HepG2 (cell line): ENCODE measurements around the gene MRM2.

Source experiments
- BORCS8-MEF2B ChIP-seq: sonication (generic); formaldehyde crosslinking; IDR thresholded peaks from 2 replicates; pipeline ENCODE4 v1.8.0; 2022; ENCODE audit warnings: mild to moderate bottlenecking, missing genetic modification reagents
- CEBPB ChIP-seq: IDR thresholded peaks from 2 replicates; pipeline ENCODE4 v1.6.1; 2011; ENCODE audit warnings: low read depth, low read length, improper control_type of control experiment, borderline replicate concordance
- CEBPG ChIP-seq: IDR thresholded peaks from 2 replicates; pipeline ENCODE4 v1.6.1; 2016
- EZH2 ChIP-seq: conservative IDR thresholded peaks from 2 replicates; pipeline ENCODE4 v1.6.1; 2012; ENCODE audit warnings: mild to moderate bottlenecking, low read depth, low read length, moderate library complexity
- NFE2L2 ChIP-seq: fragments of 150-350 bp; IDR thresholded peaks from 2 replicates; pipeline ENCODE4 v1.6.1; 2014; ENCODE audit warnings: low read length
- NFYB ChIP-seq: sonication (generic); formaldehyde crosslinking; IDR thresholded peaks from 2 replicates; pipeline ENCODE4 v1.4.0; 2020; ENCODE audit warnings: missing genetic modification reagents
- PHF8 ChIP-seq: sonication (generic); formaldehyde crosslinking; IDR thresholded peaks from 2 replicates; pipeline ENCODE4 v1.5.0; 2020; ENCODE audit warnings: missing genetic modification reagents
- POLR2A ChIP-seq, 2 experiments: IDR thresholded peaks; 2 replicates each; pipeline ENCODE4 v1.6.1; 2011; ENCODE audit warnings: low read depth in 2 of 2, low read length in 2 of 2, mild to moderate bottlenecking in 1 of 2, moderate library complexity in 1 of 2; ENCODE audit not compliant: insufficient read depth in 1 of 2
- RNF2 ChIP-seq: fragments of 450-650 bp; conservative IDR thresholded peaks from 2 replicates; pipeline ENCODE4 v1.6.1; 2016; ENCODE audit warnings: low read depth
- ZNF773 ChIP-seq: sonication (generic); formaldehyde crosslinking; IDR thresholded peaks from 2 replicates; pipeline ENCODE4 v1.4.0; 2020; ENCODE audit warnings: missing genetic modification reagents, borderline replicate concordance
- TF ChIP-seq, protein P1 (sequence below): sonication (generic); formaldehyde crosslinking; IDR thresholded peaks from 2 replicates; pipeline ENCODE4 v1.5.0; 2020; ENCODE audit warnings: mild to moderate bottlenecking, missing genetic modification reagents, moderate library complexity
- TF ChIP-seq, protein P2 (sequence below), 2 experiments: IDR thresholded peaks; 2 replicates each; pipeline ENCODE4 v1.6.1; 2011 to 2012; ENCODE audit warnings: low read length in 2 of 2, borderline replicate concordance in 1 of 2, low read depth in 1 of 2, mild to moderate bottlenecking in 1 of 2, moderate library complexity in 1 of 2
- TF ChIP-seq, protein P3 (sequence below): sonication (generic); formaldehyde crosslinking; IDR thresholded peaks from 2 replicates; pipeline ENCODE4 v1.8.0; 2022; ENCODE audit warnings: mild to moderate bottlenecking, missing genetic modification reagents, borderline replicate concordance
- TF ChIP-seq, protein P4 (sequence below): IDR thresholded peaks from 2 replicates; pipeline ENCODE4 v1.6.1; 2012; ENCODE audit warnings: inconsistent platforms

DNA sequence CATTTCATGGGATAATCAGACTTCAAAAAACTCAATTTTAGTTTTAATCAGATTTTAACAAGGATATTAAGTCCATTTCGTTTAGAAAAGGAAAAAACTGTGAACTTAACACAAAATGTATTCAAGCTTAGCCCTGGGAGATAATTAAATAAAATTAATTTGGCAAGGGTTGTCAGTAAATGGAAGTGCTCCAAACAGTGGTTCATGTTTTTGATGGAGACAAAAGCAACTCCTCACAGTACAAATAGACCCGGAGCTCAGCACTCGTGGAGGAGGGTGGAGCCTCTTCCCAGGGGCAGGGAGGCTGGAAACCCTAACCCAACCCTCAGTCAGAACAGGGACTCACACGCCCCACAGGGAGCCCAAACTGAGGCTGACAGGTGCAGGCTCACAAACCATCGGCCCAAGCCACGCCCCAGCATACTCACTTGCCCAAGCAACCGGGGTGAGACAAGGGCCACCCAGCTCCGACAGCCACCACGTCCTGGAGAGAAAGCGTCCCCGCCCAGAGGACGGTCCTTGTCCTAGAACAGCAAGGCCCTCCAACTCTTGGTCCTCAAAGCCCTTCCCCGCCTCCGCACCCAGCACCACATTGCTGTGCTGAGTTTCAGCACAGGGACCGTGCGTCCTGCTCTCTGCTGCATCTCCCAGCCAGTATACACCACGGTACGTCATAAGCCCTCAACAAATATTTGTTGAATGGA is 49.0 kb downstream of the MRM2 start:
- TF ChIP-seq, protein P1, sequence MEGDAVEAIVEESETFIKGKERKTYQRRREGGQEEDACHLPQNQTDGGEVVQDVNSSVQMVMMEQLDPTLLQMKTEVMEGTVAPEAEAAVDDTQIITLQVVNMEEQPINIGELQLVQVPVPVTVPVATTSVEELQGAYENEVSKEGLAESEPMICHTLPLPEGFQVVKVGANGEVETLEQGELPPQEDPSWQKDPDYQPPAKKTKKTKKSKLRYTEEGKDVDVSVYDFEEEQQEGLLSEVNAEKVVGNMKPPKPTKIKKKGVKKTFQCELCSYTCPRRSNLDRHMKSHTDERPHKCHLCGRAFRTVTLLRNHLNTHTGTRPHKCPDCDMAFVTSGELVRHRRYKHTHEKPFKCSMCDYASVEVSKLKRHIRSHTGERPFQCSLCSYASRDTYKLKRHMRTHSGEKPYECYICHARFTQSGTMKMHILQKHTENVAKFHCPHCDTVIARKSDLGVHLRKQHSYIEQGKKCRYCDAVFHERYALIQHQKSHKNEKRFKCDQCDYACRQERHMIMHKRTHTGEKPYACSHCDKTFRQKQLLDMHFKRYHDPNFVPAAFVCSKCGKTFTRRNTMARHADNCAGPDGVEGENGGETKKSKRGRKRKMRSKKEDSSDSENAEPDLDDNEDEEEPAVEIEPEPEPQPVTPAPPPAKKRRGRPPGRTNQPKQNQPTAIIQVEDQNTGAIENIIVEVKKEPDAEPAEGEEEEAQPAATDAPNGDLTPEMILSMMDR (CRISPR knock-in tag), result no peak
- TF ChIP-seq, protein P2, sequence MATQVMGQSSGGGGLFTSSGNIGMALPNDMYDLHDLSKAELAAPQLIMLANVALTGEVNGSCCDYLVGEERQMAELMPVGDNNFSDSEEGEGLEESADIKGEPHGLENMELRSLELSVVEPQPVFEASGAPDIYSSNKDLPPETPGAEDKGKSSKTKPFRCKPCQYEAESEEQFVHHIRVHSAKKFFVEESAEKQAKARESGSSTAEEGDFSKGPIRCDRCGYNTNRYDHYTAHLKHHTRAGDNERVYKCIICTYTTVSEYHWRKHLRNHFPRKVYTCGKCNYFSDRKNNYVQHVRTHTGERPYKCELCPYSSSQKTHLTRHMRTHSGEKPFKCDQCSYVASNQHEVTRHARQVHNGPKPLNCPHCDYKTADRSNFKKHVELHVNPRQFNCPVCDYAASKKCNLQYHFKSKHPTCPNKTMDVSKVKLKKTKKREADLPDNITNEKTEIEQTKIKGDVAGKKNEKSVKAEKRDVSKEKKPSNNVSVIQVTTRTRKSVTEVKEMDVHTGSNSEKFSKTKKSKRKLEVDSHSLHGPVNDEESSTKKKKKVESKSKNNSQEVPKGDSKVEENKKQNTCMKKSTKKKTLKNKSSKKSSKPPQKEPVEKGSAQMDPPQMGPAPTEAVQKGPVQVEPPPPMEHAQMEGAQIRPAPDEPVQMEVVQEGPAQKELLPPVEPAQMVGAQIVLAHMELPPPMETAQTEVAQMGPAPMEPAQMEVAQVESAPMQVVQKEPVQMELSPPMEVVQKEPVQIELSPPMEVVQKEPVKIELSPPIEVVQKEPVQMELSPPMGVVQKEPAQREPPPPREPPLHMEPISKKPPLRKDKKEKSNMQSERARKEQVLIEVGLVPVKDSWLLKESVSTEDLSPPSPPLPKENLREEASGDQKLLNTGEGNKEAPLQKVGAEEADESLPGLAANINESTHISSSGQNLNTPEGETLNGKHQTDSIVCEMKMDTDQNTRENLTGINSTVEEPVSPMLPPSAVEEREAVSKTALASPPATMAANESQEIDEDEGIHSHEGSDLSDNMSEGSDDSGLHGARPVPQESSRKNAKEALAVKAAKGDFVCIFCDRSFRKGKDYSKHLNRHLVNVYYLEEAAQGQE (IDR thresholded peaks at IDR 0.05; ENCODE audit: borderline replicate concordance in 1 of 2, low read depth in 1 of 2, low read length in 2 of 2), result no peak
- no peak for TF ChIP-seq BORCS8-MEF2B
- no peak for TF ChIP-seq POLR2A (IDR thresholded peaks at IDR 0.05; ENCODE audit: insufficient read depth in 1 of 2, low read depth in 2 of 2, low read length in 2 of 2)
- no peak for TF ChIP-seq CEBPG (CRISPR knock-in tag)
- no peak for TF ChIP-seq EZH2
- TF ChIP-seq, protein P3, sequence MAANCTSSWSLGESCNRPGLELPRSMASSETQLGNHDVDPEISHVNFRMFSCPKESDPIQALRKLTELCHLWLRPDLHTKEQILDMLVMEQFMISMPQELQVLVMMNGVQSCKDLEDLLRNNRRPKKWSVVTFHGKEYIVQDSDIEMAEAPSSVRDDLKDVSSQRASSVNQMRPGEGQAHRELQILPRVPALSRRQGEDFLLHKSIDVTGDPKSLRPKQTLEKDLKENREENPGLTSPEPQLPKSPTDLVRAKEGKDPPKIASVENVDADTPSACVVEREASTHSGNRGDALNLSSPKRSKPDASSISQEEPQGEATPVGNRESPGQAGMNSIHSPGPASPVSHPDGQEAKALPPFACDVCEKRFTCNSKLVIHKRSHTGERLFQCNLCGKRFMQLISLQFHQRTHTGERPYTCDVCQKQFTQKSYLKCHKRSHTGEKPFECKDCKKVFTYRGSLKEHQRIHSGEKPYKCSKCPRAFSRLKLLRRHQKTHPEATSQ (CRISPR knock-in tag), result no peak
- no peak for TF ChIP-seq NFE2L2
- no peak for TF ChIP-seq ZNF773 (CRISPR knock-in tag)
- no peak for TF ChIP-seq NFYB (CRISPR knock-in tag)
- TF ChIP-seq, protein P4, sequence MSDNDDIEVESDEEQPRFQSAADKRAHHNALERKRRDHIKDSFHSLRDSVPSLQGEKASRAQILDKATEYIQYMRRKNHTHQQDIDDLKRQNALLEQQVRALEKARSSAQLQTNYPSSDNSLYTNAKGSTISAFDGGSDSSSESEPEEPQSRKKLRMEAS, result no peak
- no peak for TF ChIP-seq CEBPB
- TF ChIP-seq RNF2, result no peak
- no peak for TF ChIP-seq PHF8 (CRISPR knock-in tag)
